GM12878 (cell line): Measurements from ENCODE around the gene NFIL3. TPM values are rescaled to one million over a fixed set of nuclear protein-coding genes. Genes with fewer than 3 reads are reported as not detected.

Experiments
- ATAC-seq: fragments of 200-7000 bp; cut with Tn5 transposase; 3 replicates; pipeline ENCODE4 v1.9.1; 2020; ENCODE audit warnings: mild to moderate bottlenecking, moderate library complexity
- BruUV-seq: library from RNA; stranded (reverse); fragments of 400-500 nt; replicated peaks from 2 replicates; lab custom pipeline; 2021; lab: Mats Ljungman, UMichigan
- CTCF ChIA-PET: fragments of 300-600 bp; sonication (Branson Sonifier 250); formaldehyde crosslinking; extraction: SDS; loops from one replicate; lab custom pipeline; 2021; ENCODE audit warnings: inconsistent platforms; lab: Yijun Ruan, JAX
- POLR2A ChIA-PET: fragments of 350-600 bp; formaldehyde crosslinking; extraction: SDS; loops from one replicate; lab custom pipeline; 2021; ENCODE audit warnings: inconsistent platforms; lab: Charles Lee
- RAD21 ChIA-PET: fragments of 300-600 bp; sonication (Branson Sonifier 250); formaldehyde crosslinking; loops from one replicate; lab custom pipeline; 2023; ENCODE audit warnings: antibody characterized with exemption; ENCODE audit not compliant: unreplicated experiment; lab: Charles Lee
- SMC1A ChIA-PET: fragments of 300-600 bp; sonication (Branson Sonifier 250); formaldehyde crosslinking; loops from one replicate; lab custom pipeline; 2023; ENCODE audit not compliant: unreplicated experiment, uncharacterized antibody; lab: Charles Lee
- DNase-seq: peaks from one replicate; pipeline ENCODE4 v3.0.0-alpha.2; 2011; ENCODE audit warnings: low read depth, low spot score
- FAIRE-seq: peaks from 3 replicates; lab custom pipeline; 2011; peaks lifted over from hg19 to GRCh38; lab: Jason Lieb, UNC
- H2AFZ ChIP-seq: 2 replicates; pipeline ENCODE4 v1.6.0; 2011; ENCODE audit warnings: low read depth, low read length, control low read depth; ENCODE audit not compliant: control insufficient read depth
- H3K27ac ChIP-seq: 2 replicates; pipeline ENCODE4 v1.5.1; 2011; ENCODE audit warnings: control low read depth; ENCODE audit not compliant: control insufficient read depth, insufficient read depth
- H3K27me3 ChIP-seq, 2 experiments: replicated peaks in 1 of 2; 2 replicates each; pipeline versions ENCODE4 v1.6.0 to v1.6.1; 2011; ENCODE audit warnings: low read length in 1 of 2; ENCODE audit not compliant: control insufficient read depth in 2 of 2, insufficient read depth in 2 of 2
- H3K36me3 ChIP-seq, 2 experiments: 2 replicates each; pipeline ENCODE4 v1.5.1; 2011; ENCODE audit warnings: low read length in 1 of 2; ENCODE audit not compliant: control insufficient read depth in 2 of 2, insufficient read depth in 2 of 2
- H3K4me1 ChIP-seq: 2 replicates; pipeline ENCODE4 v1.6.1; 2011; ENCODE audit warnings: mild to moderate bottlenecking, low read length, moderate library complexity, mixed read lengths; ENCODE audit not compliant: control insufficient read depth, insufficient read depth
- H3K4me2 ChIP-seq: 2 replicates; pipeline ENCODE4 v1.6.0; 2011; ENCODE audit warnings: control low read depth; ENCODE audit not compliant: control insufficient read depth, insufficient read depth
- H3K4me3 ChIP-seq: fragments of 200-600 bp; sonication (generic); 2 replicates; pipeline ENCODE4 v1.5.1; 2016
- H3K79me2 ChIP-seq: 2 replicates; pipeline ENCODE4 v1.6.0; 2011; ENCODE audit warnings: low read length; ENCODE audit not compliant: control insufficient read depth, insufficient read depth
- H3K9ac ChIP-seq: 2 replicates; pipeline ENCODE4 v1.8.0; 2011; ENCODE audit warnings: low read length, control low read depth, mixed read lengths; ENCODE audit not compliant: control insufficient read depth, insufficient read depth
- H3K9me3 ChIP-seq: replicated peaks from 3 replicates; pipeline ENCODE4 v1.5.1; 2011; ENCODE audit warnings: mild to moderate bottlenecking, low read length; ENCODE audit not compliant: control insufficient read depth, insufficient read depth
- H4K20me1 ChIP-seq: 2 replicates; pipeline ENCODE4 v1.6.0; 2011; ENCODE audit not compliant: control insufficient read depth, insufficient read depth
- ATF7 ChIP-seq: fragments of 450-650 bp; IDR thresholded peaks from 2 replicates; pipeline ENCODE4 v1.6.1; 2016; ENCODE audit warnings: low read depth, mild to moderate bottlenecking
- BMI1 ChIP-seq: fragments of 450-650 bp; IDR thresholded peaks from 2 replicates; pipeline ENCODE4 v1.6.1; 2016; ENCODE audit warnings: mild to moderate bottlenecking, moderate library complexity, borderline replicate concordance
- CBFB ChIP-seq: IDR thresholded peaks from 2 replicates; pipeline ENCODE4 v1.6.1; 2016; ENCODE audit warnings: antibody characterized with exemption, low read depth
- CBX3 ChIP-seq: fragments of 200-600 bp; sonication (generic); IDR thresholded peaks from 2 replicates; pipeline ENCODE4 v1.6.1; 2016; ENCODE audit warnings: low read depth, borderline replicate concordance
- GATAD2B ChIP-seq: fragments of 450-650 bp; conservative IDR thresholded peaks from 2 replicates; pipeline ENCODE4 v1.6.1; 2017; ENCODE audit warnings: low read depth, mild to moderate bottlenecking, moderate library complexity
- IKZF1 ChIP-seq: fragments of 450-650 bp; conservative IDR thresholded peaks from 2 replicates; pipeline ENCODE4 v1.6.1; 2017; ENCODE audit warnings: antibody characterized with exemption, mild to moderate bottlenecking
- JUND ChIP-seq: IDR thresholded peaks from 2 replicates; pipeline ENCODE4 v1.6.1; 2012; ENCODE audit warnings: low read depth, mild to moderate bottlenecking, low read length, improper control_type of control experiment, moderate library complexity
- NBN ChIP-seq: fragments of 450-650 bp; IDR thresholded peaks from 2 replicates; pipeline ENCODE4 v1.6.1; 2016
- RELA ChIP-seq: fragments of 450-650 bp; IDR thresholded peaks from 2 replicates; pipeline ENCODE4 v1.8.0; 2014; ENCODE audit warnings: borderline replicate concordance; ENCODE audit not compliant: partially characterized antibody
- SIN3A ChIP-seq: IDR thresholded peaks from 2 replicates; pipeline ENCODE4 v1.6.1; 2012; ENCODE audit warnings: low read depth, low read length, improper control_type of control experiment
- ZBED1 ChIP-seq: IDR thresholded peaks from 2 replicates; pipeline ENCODE4 v1.6.1; 2016; ENCODE audit warnings: borderline replicate concordance
- ZNF217 ChIP-seq: fragments of 450-650 bp; IDR thresholded peaks from 2 replicates; pipeline ENCODE4 v1.6.1; 2017; ENCODE audit warnings: antibody characterized with exemption, mild to moderate bottlenecking
- WGBS: methylation state at CpG from one replicate; pipeline ENCODE4 v1.1.6; 2016; ENCODE audit warnings: low lambda C conversion rate; ENCODE audit not compliant: insufficient replicate concordance, insufficient coverage; ENCODE audit errors: missing lambda C conversion rate; 5-methylcytosine and 5-hydroxymethylcytosine counted together
- in situ Hi-C: fragments of 300-500 bp; cut with MboI; formaldehyde crosslinking; loops from 9 replicates; pipeline ENCODE4 v1.14.3; 2018; ENCODE audit warnings: mixed read lengths
- intact Hi-C: fragments of 100-400 bp; cut with micrococcal nuclease; formaldehyde crosslinking; loops from one replicate; pipeline ENCODE4 v1.14.2; 2022; ENCODE audit not compliant: unreplicated experiment
- polyA plus RNA-seq, 11 experiments: library from polyadenylated mRNA; depleted of rRNA in 4 of 11; unstranded in 6 of 11; stranded (reverse) in 5 of 11; fragments of >200 nt; fragmentation: Nextera tagmentation in 4 of 11; fragmentation: Illumina TruSeq in 1 of 11; extraction: Ambion mirVana in 4 of 11; extraction: Trizol in 1 of 11; gene quantifications; 1 replicate in 1 of 11; 2 replicates in 10 of 11; pipeline versions ENCODE4 v1.2.1 to v1.2.3, GENCODE V29; 2011 to 2016; ENCODE audit warnings: inconsistent platforms in 2 of 11, missing spikeins in 2 of 11, low read depth in 1 of 11
- total RNA-seq, 4 experiments: library from RNA; depleted of rRNA in 3 of 4; stranded (reverse); fragments of >200 nt in 3 of 4; fragmentation: Illumina TruSeq in 1 of 4; extraction: Trizol in 1 of 4; gene quantifications; 2 replicates each; pipeline versions ENCODE4 v1.2.1 to v1.2.3, GENCODE V29; 2013 to 2021
- TF ChIP-seq, protein P1 (sequence below): fragments of 150-350 bp; IDR thresholded peaks from 2 replicates; pipeline ENCODE4 v1.6.1; 2014; ENCODE audit warnings: mild to moderate bottlenecking, low read depth, low read length
- TF ChIP-seq, protein P2 (sequence below): fragments of 450-650 bp; IDR thresholded peaks from 2 replicates; pipeline ENCODE4 v1.6.1; 2017; ENCODE audit warnings: mild to moderate bottlenecking, low read depth, inconsistent platforms; ENCODE audit not compliant: poor library complexity, severe bottlenecking
- TF ChIP-seq, protein P3 (sequence below): IDR thresholded peaks from 2 replicates; pipeline ENCODE4 v1.6.1; 2012; ENCODE audit warnings: improper control_type of control experiment, low read depth, low read length; ENCODE audit not compliant: insufficient replicate concordance

NFIL3 gene
- total and polyA plus RNA-seq, 10 of the 15 experiments (the other 5 are each of a cell fraction or from before 2014, with no cell fraction given), result 0.18 to 1.0 (median 0.36) TPM; not detected in 3

DNA sequence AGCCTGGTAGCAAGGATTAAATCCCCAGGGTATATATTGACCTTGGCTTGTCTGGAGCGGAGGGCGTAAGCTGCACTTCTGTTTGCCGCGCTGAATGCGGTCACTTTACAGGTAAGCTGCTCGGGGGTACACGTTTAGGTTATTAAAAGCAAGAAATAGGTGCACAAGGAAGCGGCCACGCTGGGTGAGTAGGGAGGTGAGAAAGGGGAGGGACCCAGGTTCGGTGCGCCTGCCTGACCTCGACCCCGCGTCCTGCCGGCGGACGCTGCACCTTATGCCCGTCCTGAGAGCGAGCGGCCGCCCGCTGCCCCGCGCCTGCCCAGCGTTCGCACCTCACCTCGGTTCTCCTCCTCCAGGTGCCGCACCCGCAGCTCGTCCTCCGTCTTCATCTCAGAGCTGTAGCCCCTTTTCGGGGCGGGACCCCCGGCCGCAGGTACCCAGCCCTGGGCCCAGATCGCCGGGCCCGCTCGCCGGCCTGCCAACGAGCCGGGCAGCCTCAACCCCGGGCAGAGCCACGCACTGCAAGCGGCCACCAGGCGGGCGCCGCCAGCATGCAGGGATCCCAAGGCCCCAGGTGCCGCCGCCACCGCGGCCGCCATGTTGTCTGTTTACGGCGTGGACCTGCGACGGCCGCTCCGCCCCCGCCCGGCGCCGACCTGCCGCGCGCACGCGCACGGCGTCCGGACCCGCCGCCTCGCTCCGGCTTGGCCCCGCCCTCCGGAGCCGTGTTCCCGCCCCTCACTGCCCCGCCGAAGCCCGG is 62.2 kb downstream of the NFIL3 start, which contains the start of gene AUH:
AUH (minus strand) TSS at position 628 of the 760 bp plus-strand sequence; CDS start at position 599, 29 bp downstream.
- ChIA-PET POLR2A (interaction anchor here (1.0 kb wide), 1 partner anchor 11 kb away, joined by 7 read pairs; no protein-coding TSS in a partner anchor), SMC1A (interaction anchor here (0.7 to 1.4 kb wide), 5 partner anchors 15 to 214 kb away, joined by 3 to 7 read pairs (median 5); no protein-coding TSS in a partner anchor), CTCF (interaction anchor here (1.0 to 1.6 kb wide), 4 partner anchors 15 to 446 kb away, joined by 3 to 5 read pairs (median 4); no protein-coding TSS in a partner anchor), RAD21 (interaction anchor here (1.1 to 1.7 kb wide), 3 partner anchors 63 to 211 kb away, joined by 3 to 6 read pairs (median 5); partner anchors contain the start of gene NFIL3)
- no peak for FAIRE-seq
- 0 out of 4 replicates have a peak, but pooled peaks cover 0 to 2% of the 10 kb centered on the region in 2 experiments for H3K27me3 ChIP-seq
- WGBS, result under 1% methylated on average over 75 of the region's 82 CpGs
- H4K20me1 ChIP-seq, result no peaks in the 10 kb centered on the region; the same call in 1 of the 2 replicates
- in situ Hi-C loops (no loop called here), intact Hi-C loops (no loop called here)
- H3K9ac ChIP-seq, result peak within 1 kb of the TSS; percentile 77
- H3K27ac ChIP-seq, result peak within 1 kb of the TSS; percentile 51
- peak; percentile 95 for ATAC-seq
- peak within 1 kb of the TSS; percentile 69 for H3K4me3 ChIP-seq
- peak within 1 kb of the TSS; percentile 97 for H2AFZ ChIP-seq
- peak; percentile 41 for DNase-seq
- no TSS peak for BruUV-seq
- peaks cover 4% of the 10 kb centered on the region; the same call in 1 of the 3 replicates for H3K9me3 ChIP-seq
- peaks cover 26% of the 10 kb centered on the region for H3K4me1 ChIP-seq
- peak within 1 kb of the TSS; percentile 95 for H3K4me2 ChIP-seq
- H3K36me3 ChIP-seq, result no peaks in the 10 kb centered on the region
- peaks cover 13% of the 10 kb centered on the region for H3K79me2 ChIP-seq
- TF ChIP-seq JUND (no peak), ZNF217 (no peak), BMI1 (no peak), IKZF1 (peak; percentile 85), CBFB (no peak), GATAD2B (peak; percentile 79), SIN3A (no peak), NBN (no peak), ATF7 (no peak), RELA (peak; percentile 43), ZBED1 (no peak), CBX3 (no peak)
- TF ChIP-seq, protein P1, sequence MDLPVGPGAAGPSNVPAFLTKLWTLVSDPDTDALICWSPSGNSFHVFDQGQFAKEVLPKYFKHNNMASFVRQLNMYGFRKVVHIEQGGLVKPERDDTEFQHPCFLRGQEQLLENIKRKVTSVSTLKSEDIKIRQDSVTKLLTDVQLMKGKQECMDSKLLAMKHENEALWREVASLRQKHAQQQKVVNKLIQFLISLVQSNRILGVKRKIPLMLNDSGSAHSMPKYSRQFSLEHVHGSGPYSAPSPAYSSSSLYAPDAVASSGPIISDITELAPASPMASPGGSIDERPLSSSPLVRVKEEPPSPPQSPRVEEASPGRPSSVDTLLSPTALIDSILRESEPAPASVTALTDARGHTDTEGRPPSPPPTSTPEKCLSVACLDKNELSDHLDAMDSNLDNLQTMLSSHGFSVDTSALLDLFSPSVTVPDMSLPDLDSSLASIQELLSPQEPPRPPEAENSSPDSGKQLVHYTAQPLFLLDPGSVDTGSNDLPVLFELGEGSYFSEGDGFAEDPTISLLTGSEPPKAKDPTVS, result no peak
- TF ChIP-seq, protein P2, sequence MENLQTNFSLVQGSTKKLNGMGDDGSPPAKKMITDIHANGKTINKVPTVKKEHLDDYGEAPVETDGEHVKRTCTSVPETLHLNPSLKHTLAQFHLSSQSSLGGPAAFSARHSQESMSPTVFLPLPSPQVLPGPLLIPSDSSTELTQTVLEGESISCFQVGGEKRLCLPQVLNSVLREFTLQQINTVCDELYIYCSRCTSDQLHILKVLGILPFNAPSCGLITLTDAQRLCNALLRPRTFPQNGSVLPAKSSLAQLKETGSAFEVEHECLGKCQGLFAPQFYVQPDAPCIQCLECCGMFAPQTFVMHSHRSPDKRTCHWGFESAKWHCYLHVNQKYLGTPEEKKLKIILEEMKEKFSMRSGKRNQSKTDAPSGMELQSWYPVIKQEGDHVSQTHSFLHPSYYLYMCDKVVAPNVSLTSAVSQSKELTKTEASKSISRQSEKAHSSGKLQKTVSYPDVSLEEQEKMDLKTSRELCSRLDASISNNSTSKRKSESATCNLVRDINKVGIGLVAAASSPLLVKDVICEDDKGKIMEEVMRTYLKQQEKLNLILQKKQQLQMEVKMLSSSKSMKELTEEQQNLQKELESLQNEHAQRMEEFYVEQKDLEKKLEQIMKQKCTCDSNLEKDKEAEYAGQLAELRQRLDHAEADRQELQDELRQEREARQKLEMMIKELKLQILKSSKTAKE, result no peak
- TF ChIP-seq, protein P3, sequence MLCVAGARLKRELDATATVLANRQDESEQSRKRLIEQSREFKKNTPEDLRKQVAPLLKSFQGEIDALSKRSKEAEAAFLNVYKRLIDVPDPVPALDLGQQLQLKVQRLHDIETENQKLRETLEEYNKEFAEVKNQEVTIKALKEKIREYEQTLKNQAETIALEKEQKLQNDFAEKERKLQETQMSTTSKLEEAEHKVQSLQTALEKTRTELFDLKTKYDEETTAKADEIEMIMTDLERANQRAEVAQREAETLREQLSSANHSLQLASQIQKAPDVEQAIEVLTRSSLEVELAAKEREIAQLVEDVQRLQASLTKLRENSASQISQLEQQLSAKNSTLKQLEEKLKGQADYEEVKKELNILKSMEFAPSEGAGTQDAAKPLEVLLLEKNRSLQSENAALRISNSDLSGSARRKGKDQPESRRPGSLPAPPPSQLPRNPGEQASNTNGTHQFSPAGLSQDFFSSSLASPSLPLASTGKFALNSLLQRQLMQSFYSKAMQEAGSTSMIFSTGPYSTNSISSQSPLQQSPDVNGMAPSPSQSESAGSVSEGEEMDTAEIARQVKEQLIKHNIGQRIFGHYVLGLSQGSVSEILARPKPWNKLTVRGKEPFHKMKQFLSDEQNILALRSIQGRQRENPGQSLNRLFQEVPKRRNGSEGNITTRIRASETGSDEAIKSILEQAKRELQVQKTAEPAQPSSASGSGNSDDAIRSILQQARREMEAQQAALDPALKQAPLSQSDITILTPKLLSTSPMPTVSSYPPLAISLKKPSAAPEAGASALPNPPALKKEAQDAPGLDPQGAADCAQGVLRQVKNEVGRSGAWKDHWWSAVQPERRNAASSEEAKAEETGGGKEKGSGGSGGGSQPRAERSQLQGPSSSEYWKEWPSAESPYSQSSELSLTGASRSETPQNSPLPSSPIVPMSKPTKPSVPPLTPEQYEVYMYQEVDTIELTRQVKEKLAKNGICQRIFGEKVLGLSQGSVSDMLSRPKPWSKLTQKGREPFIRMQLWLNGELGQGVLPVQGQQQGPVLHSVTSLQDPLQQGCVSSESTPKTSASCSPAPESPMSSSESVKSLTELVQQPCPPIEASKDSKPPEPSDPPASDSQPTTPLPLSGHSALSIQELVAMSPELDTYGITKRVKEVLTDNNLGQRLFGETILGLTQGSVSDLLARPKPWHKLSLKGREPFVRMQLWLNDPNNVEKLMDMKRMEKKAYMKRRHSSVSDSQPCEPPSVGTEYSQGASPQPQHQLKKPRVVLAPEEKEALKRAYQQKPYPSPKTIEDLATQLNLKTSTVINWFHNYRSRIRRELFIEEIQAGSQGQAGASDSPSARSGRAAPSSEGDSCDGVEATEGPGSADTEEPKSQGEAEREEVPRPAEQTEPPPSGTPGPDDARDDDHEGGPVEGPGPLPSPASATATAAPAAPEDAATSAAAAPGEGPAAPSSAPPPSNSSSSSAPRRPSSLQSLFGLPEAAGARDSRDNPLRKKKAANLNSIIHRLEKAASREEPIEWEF, result no peak
